ENCODE data around the gene OR5V1. TPM values are rescaled to one million over a fixed set of nuclear protein-coding genes. Genes with fewer than 3 reads are reported as not detected.

Gene OR5V1
- total and polyA plus RNA-seq, 9 of the 15 experiments (the other 6 are each of a cell fraction or from before 2014, with no cell fraction given) = not detected

DNA sequence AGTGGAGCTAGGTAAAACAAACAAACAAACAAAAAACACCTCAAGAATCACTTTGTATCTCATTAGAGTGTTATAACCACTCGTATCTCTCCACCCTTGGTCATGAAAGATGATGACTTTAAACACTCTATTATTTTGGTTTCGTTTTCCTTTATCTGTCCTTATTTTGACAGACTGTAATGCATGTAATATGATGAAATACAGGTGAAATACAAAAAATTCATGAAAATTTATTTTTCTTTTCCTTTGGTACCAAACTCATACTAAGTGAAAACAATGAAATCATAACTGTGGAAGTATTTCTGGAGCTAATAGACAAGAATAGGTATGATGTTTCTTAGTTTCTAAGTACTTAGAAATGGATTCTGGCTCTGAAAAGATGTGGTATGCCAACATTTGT is 30.9 kb upstream of the OR5V1 start (continued):
- TF ChIP-seq, protein P1, sequence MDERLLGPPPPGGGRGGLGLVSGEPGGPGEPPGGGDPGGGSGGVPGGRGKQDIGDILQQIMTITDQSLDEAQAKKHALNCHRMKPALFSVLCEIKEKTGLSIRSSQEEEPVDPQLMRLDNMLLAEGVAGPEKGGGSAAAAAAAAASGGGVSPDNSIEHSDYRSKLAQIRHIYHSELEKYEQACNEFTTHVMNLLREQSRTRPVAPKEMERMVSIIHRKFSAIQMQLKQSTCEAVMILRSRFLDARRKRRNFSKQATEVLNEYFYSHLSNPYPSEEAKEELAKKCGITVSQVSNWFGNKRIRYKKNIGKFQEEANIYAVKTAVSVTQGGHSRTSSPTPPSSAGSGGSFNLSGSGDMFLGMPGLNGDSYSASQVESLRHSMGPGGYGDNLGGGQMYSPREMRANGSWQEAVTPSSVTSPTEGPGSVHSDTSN (CRISPR knock-in tag; IDR thresholded peaks at IDR 0.05; ENCODE audit: low read depth) = no peak
- TF ChIP-seq, protein P1 (tag; conservative IDR thresholded peaks at IDR 0.05; ENCODE audit: low read depth) = 0 out of 2 replicates have a peak, but pooled peaks have one; percentile 12
- TF ChIP-seq CEBPG (CRISPR knock-in tag; IDR thresholded peaks at IDR 0.05) (no peak), CEBPG (tag; conservative IDR thresholded peaks at IDR 0.05 in 1 of 2, IDR thresholded peaks at IDR 0.05 in 1 of 2) (peak; percentile 72 to 85), TRIM24 (IDR thresholded peaks at IDR 0.05) (peak; percentile 32 to 48; a peak in 2 of 4 replicates), ZFX (CRISPR knock-in tag; IDR thresholded peaks at IDR 0.05) (no peak), MEF2A (IDR thresholded peaks at IDR 0.05; ENCODE audit: control insufficient read depth, low read depth, low read length) (no peak), SMARCA4 (IDR thresholded peaks at IDR 0.05) (no peak)
- TF ChIP-seq, protein P2, sequence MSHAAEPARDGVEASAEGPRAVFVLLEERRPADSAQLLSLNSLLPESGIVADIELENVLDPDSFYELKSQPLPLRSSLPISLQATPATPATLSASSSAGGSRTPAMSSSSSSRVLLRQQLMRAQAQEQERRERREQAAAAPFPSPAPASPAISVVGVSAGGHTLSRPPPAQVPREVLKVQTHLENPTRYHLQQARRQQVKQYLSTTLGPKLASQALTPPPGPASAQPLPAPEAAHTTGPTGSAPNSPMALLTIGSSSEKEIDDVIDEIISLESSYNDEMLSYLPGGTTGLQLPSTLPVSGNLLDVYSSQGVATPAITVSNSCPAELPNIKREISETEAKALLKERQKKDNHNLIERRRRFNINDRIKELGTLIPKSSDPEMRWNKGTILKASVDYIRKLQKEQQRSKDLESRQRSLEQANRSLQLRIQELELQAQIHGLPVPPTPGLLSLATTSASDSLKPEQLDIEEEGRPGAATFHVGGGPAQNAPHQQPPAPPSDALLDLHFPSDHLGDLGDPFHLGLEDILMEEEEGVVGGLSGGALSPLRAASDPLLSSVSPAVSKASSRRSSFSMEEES (CRISPR knock-in tag; IDR thresholded peaks at IDR 0.05) = no peak
- TF ChIP-seq, protein P3, sequence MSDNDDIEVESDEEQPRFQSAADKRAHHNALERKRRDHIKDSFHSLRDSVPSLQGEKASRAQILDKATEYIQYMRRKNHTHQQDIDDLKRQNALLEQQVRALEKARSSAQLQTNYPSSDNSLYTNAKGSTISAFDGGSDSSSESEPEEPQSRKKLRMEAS (CRISPR knock-in tag; IDR thresholded peaks at IDR 0.05) = no peak
- TF ChIP-seq, protein P4, sequence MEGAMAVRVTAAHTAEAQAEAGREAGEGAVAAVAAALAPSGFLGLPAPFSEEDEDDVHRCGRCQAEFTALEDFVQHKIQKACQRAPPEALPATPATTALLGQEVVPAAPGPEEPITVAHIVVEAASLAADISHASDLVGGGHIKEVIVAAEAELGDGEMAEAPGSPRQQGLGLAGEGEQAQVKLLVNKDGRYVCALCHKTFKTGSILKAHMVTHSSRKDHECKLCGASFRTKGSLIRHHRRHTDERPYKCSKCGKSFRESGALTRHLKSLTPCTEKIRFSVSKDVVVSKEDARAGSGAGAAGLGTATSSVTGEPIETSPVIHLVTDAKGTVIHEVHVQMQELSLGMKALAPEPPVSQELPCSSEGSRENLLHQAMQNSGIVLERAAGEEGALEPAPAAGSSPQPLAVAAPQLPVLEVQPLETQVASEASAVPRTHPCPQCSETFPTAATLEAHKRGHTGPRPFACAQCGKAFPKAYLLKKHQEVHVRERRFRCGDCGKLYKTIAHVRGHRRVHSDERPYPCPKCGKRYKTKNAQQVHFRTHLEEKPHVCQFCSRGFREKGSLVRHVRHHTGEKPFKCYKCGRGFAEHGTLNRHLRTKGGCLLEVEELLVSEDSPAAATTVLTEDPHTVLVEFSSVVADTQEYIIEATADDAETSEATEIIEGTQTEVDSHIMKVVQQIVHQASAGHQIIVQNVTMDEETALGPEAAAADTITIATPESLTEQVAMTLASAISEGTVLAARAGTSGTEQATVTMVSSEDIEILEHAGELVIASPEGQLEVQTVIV (CRISPR knock-in tag; IDR thresholded peaks at IDR 0.05; ENCODE audit: borderline replicate concordance) = no peak
- TF ChIP-seq, protein P5, sequence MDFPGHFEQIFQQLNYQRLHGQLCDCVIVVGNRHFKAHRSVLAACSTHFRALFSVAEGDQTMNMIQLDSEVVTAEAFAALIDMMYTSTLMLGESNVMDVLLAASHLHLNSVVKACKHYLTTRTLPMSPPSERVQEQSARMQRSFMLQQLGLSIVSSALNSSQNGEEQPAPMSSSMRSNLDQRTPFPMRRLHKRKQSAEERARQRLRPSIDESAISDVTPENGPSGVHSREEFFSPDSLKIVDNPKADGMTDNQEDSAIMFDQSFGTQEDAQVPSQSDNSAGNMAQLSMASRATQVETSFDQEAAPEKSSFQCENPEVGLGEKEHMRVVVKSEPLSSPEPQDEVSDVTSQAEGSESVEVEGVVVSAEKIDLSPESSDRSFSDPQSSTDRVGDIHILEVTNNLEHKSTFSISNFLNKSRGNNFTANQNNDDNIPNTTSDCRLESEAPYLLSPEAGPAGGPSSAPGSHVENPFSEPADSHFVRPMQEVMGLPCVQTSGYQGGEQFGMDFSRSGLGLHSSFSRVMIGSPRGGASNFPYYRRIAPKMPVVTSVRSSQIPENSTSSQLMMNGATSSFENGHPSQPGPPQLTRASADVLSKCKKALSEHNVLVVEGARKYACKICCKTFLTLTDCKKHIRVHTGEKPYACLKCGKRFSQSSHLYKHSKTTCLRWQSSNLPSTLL (IDR thresholded peaks at IDR 0.05) = no peak
